ENCODE data around the gene ZIC4. TPM values are rescaled to one million over a fixed set of nuclear protein-coding genes. Genes with fewer than 3 reads are reported as not detected.

The ZIC4 gene
- total RNA-seq, 1 donor from 2014 or later, result not detected

DNA sequence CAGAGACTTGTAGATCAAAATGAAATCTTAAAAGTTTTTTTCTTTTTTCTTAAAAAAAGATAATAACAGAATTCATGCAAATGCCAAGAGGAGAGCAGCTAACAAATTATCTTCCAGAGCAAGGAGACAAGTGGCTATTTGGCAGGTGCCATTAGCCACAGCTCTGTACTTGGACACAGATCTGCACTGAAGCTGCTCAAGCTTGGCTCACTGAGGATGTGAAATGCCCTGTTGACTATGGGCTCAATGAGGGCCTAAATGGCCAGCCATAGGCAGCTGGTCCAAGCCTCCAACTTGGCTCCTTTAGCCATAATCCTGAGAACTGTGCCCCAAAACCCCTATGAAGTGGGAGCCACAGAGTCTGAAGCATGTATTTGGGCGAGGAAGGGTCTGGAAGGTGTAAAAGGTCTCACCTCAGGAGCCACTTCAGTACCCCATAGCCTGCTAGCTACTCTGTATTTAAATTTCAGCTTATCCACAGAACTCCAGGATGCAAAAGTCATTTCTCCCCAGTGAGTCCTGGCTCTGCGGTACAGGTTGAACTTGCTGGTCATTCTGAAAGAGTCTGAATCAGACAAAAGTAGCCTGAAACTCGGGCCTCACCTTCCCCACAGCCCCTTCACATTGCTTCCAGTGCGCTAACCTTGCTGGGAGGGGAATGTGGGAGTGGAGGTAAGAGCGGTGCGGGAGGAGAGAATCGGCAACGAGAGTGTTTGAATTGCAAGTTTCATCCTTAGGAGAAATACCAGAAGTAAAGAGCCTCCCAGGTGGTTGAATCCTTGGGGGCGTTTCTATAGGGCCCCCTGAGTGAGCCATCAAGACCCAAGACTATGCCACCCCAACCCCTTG, 48.0 kb downstream of the ZIC4 start:
- intact Hi-C loops (cut with micrococcal nuclease), result no loop called here

GRCh38 chr3:147356909-147357900, 49.1 kb downstream of the ZIC4 start:
- intact Hi-C loops (cut with micrococcal nuclease), result no loop called here

DNA sequence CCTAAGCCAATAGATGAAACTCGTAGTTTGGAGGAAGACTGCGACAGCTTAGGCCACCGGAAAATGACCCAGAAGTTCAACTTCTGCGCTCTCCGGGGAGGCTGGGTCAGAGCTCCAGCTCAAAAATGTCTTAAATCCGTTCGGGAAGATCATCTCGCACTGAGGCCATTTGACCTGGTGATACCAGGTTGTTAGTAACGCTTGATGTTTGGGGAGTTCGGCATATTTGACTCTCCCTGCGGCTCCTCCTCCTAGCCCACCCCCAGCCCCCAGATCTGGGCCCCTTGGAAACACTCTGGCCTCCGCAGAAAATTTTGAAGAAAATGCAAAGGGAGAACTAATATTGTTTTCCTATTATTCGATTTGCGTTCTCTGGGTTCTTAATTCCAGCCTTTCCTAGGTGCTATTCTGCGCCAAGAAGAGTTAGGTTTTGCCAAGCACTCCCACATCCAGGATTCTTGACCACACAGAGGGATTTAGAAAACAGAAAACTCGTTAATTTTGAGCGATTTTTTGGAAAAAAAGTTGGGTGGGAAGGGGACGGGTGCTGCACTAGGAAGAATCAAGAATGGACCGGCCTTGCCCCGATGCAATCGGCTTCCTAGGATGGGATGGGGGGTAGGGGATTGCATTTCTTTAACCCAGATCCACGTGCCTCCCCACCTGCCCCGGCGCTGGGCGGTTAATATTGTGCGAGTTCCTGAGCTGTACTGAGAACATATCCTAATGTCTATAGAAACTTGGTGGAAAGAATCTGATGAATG, 50.0 kb downstream of the ZIC4 start:
- intact Hi-C loops (cut with micrococcal nuclease), result no loop called here

- intact Hi-C loops (cut with micrococcal nuclease), result loop anchor here (2.0 kb wide), 1 partner anchor 63 kb away; no protein-coding TSS in a partner anchor
Measured at GRCh38 chr3:147355753-147356090, 50.6 kb downstream of the ZIC4 start.

DNA sequence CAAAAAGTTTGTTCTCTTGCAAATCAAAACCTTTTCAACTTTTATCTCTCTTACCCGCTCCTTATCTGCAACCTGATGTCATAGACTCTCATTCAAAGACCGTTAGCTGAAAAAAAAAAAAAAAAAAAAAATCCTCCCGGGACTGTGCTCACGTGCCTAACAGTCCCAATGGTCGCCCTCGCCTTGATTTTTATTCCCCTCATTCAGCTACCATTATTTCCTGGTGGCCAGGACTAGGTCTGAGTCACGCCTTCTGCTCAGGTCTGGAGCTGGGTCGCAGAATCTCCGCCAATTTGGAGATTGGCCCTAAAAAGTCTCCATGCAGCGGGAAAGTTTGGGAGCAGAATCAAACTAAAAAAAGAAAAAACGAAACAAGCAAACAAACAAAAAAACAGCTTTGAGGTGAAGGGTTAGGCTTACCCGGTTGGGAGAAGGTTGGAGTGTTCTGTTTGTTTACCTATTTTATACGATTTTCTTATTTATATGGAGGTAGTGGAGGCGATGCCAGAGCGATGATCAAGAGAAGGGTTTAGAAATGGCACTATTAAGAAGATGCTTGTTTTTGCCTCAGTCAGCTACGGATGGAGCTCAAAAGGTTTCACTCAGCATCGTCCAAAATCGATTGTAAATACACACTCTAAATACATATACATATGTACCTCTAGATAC, 51.1 kb downstream of the ZIC4 start:
- intact Hi-C loops (cut with micrococcal nuclease), result loop anchor here (2.0 kb wide), 1 partner anchor 64 kb away; no protein-coding TSS in a partner anchor

DNA sequence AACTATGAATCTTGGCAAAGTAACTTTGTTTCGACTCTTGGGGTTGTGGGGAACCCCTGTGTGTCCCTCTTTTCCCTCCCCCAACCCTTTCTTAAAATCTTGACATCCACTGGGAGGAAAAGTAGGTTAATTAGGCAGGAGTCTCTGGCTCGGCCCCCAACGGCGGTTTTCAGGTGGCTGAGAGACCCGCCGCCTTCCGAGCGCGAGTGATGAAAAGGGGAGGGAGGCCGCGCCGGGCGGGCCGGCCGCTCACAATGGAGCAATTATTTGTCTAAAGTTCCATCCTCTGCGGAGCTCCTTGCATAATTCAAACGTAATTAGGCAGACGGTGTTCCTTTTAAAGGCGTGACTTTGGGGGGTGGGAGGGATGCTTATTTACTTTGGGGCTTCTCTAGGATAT, 51.7 kb downstream of the ZIC4 start:
- intact Hi-C loops (cut with micrococcal nuclease), result loop anchor here (2.0 kb wide), 1 partner anchor 64 kb away; no protein-coding TSS in a partner anchor

- intact Hi-C loops (cut with micrococcal nuclease), result no loop called here
Measured at GRCh38 chr3:147351301-147351700, 55.0 kb downstream of the ZIC4 start.

- intact Hi-C loops (cut with micrococcal nuclease), result no loop called here
Measured at GRCh38 chr3:147348976-147349375, 57.4 kb downstream of the ZIC4 start.

- intact Hi-C loops (cut with micrococcal nuclease), result no loop called here
Measured at GRCh38 chr3:147343926-147344325, 62.4 kb downstream of the ZIC4 start.

DNA sequence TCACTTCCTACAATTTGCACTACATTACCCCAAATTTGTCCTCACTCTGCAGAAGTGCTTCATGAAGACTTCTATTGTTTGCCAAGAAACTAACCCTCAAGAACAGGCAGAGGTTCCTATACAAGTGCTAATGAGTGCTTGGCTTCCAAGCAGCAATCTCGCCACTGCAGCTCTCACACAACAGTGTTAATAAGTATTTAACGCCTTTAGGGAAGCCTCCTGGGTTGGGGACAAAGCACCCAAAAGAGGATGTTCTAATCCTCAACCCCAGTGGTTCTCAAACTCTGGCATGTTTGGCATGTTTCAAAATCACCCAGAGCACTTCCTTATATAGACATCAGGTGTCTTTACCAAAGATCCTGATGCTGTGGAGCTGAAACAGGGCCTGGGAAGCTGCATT, 64.6 kb downstream of the ZIC4 start:
- intact Hi-C loops (cut with micrococcal nuclease), result no loop called here

DNA sequence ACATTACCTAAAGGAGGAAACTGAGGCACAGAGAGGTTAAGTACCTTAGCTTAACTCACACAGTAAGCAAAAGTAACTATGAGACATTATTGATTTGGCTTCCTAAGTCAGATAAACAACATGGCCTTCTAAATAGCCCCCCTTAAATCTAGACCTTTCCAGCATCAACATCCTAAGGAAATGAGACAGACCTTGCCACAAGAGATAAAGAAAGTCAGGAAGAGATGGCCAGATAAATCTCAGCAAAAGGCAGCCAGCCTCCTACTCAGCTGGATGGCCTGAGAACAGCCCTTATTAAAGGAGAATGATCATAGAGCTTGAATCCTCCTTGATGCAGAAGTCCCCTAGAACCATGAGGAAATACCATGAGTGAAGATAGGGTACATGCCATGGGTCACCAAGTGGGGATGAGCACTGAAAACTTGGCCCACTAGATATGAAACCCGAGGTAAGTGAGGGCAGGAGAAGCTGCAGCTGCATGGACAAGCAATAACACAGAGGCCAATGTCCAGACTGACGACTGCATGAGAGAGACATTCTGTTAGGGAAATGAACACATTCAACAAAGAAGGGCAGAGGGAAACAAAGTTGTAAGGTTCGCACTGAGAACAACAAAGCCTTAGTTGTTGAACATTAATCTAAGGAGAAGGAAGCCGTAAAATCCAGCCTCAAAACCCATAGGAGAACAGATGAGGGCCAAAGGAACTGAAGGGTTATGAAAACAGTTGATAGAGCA, 69.6 kb downstream of the ZIC4 start:
- intact Hi-C loops (cut with micrococcal nuclease), result no loop called here

Other genes starting within 250 kb of the ZIC4 start
- not detected in 2 replicates for gene ZIC1, start 2.8 kb upstream of the ZIC4 start, total RNA-seq

Measured in T-helper 1 cell treated with Interleukin-12 subunit alpha and Interleukin-12 subunit beta and Interleukin-4 antibody, amounts not matched to agents 30 ng/mL and 1 ng/mL, for 36 hours (primary cell).